ENCODE data around the gene PIK3R6.

PIK3R6 gene

GRCh38 chr17:8894202-8894671, 26.8 kb upstream of the PIK3R6 start:
- no peak for DNase-seq

GRCh38 chr17:8893621-8894201, 26.2 kb upstream of the PIK3R6 start:
- DNase-seq, result no peak

GRCh38 chr17:8893059-8893458, 25.6 kb upstream of the PIK3R6 start:
- DNase-seq, result no peak

GRCh38 chr17:8892338-8892690, 24.8 kb upstream of the PIK3R6 start:
- DNase-seq, result no peak

GRCh38 chr17:8890671-8891070, 23.2 kb upstream of the PIK3R6 start:
- no peak for DNase-seq

- DNase-seq, result no peak
Observed at GRCh38 chr17:8889458-8890210, 22.2 kb upstream of the PIK3R6 start.

GRCh38 chr17:8888704-8889302, 21.3 kb upstream of the PIK3R6 start:
- DNase-seq, result no peak

GRCh38 chr17:8887834-8888703, 20.6 kb upstream of the PIK3R6 start:
- DNase-seq, result no peak

GRCh38 chr17:8887301-8887700, 19.8 kb upstream of the PIK3R6 start:
- no peak for DNase-seq

GRCh38 chr17:8885967-8886684, 18.7 kb upstream of the PIK3R6 start:
- DNase-seq, result no peak

GRCh38 chr17:8885163-8885966, 17.9 kb upstream of the PIK3R6 start:
- peak; percentile 65 to 70 for DNase-seq

- DNase-seq, result no peak
Observed at GRCh38 chr17:8884336-8884990, 17.0 kb upstream of the PIK3R6 start.

- no peak for DNase-seq
Observed at GRCh38 chr17:8883353-8883752, 15.9 kb upstream of the PIK3R6 start.

- DNase-seq, result no peak
Observed at GRCh38 chr17:8881606-8882005, 14.1 kb upstream of the PIK3R6 start.

GRCh38 chr17:8880466-8880865, 13.0 kb upstream of the PIK3R6 start:
- DNase-seq, result no peak

GRCh38 chr17:8879410-8879809, 11.9 kb upstream of the PIK3R6 start:
- no peak for DNase-seq

- no peak for DNase-seq
Observed at GRCh38 chr17:8877984-8878383, 10.5 kb upstream of the PIK3R6 start.

GRCh38 chr17:8875957-8876356, 8.5 kb upstream of the PIK3R6 start:
- no peak for DNase-seq

- no peak for DNase-seq
Observed at GRCh38 chr17:8875436-8875835, 8.0 kb upstream of the PIK3R6 start.

- DNase-seq, result no peak
Observed at GRCh38 chr17:8873801-8874715, 6.6 kb upstream of the PIK3R6 start.

Data from activated T-cell treated with anti-CD3 and anti-CD28 coated beads, Interleukin-2, amount 50 U/mL, for 48 hours (primary cell).